OCI-LY7 (cell line): ENCODE results near the gene TMEM170B. TPM values are rescaled to one million over a fixed set of nuclear protein-coding genes. Genes with fewer than 3 reads are reported as not detected.

Experiments used
- BruUV-seq: library from RNA; stranded (reverse); fragments of 400-500 nt; replicated peaks from 2 replicates; lab custom pipeline; 2021; lab: Mats Ljungman, UMichigan
- CTCF ChIA-PET: fragments of 300-600 bp; sonication (Branson Sonifier 250); formaldehyde crosslinking; loops from one replicate; lab custom pipeline; 2022; ENCODE audit warnings: antibody characterized with exemption; ENCODE audit not compliant: unreplicated experiment; lab: Charles Lee
- POLR2A ChIA-PET: fragments of 300-600 bp; sonication (Branson Sonifier 250); formaldehyde crosslinking; loops from one replicate; lab custom pipeline; 2022; ENCODE audit warnings: antibody characterized with exemption; lab: Charles Lee
- DNase-seq: peaks from one replicate; pipeline ENCODE4 v3.0.0-alpha.2; 2015; ENCODE audit warnings: low spot score
- H2AFZ ChIP-seq: fragments of 200-600 bp; sonication (generic), shearing (Covaris generic); 2 replicates; pipeline ENCODE4 v1.6.1; 2014; ENCODE audit warnings: mild to moderate bottlenecking, antibody characterized with exemption, low read length, moderate library complexity
- H3K27ac ChIP-seq: fragments of 200-600 bp; sonication (generic); 2 replicates; pipeline ENCODE4 v1.5.1; 2014; ENCODE audit warnings: mixed run types, low read depth, mild to moderate bottlenecking, moderate library complexity, low read length, inconsistent platforms; ENCODE audit not compliant: poor library complexity, severe bottlenecking
- H3K36me3 ChIP-seq: fragments of 200-600 bp; sonication (generic); 2 replicates; pipeline ENCODE4 v1.6.1; 2014; ENCODE audit warnings: mild to moderate bottlenecking, antibody characterized with exemption, low read length, moderate library complexity, mixed read lengths; ENCODE audit not compliant: insufficient read depth
- H3K4me1 ChIP-seq: fragments of 200-600 bp; sonication (generic); 2 replicates; pipeline ENCODE4 v1.5.1; 2014; ENCODE audit warnings: mild to moderate bottlenecking, low read length; ENCODE audit not compliant: insufficient read depth, poor library complexity, severe bottlenecking
- H3K4me2 ChIP-seq: fragments of 200-600 bp; sonication (generic); 2 replicates; pipeline ENCODE4 v1.6.1; 2014; ENCODE audit warnings: mild to moderate bottlenecking, low read length
- H3K4me3 ChIP-seq: fragments of 200-600 bp; sonication (generic); 2 replicates; pipeline ENCODE4 v1.5.1; 2014; ENCODE audit warnings: mild to moderate bottlenecking, low read depth, low read length; ENCODE audit not compliant: poor library complexity, severe bottlenecking
- H3K79me2 ChIP-seq: fragments of 200-600 bp; sonication (generic); 2 replicates; pipeline ENCODE4 v1.6.1; 2016; ENCODE audit warnings: low read depth, mild to moderate bottlenecking, low read length, moderate library complexity, mixed read lengths; ENCODE audit not compliant: insufficient read depth
- H3K9me2 ChIP-seq: fragments of 200-600 bp; sonication (generic); 2 replicates; pipeline ENCODE4 v1.6.1; 2016; ENCODE audit warnings: mild to moderate bottlenecking, low read length, mixed read lengths; ENCODE audit not compliant: insufficient read depth
- H3K9me3 ChIP-seq: fragments of 200-600 bp; sonication (generic); 2 replicates; pipeline ENCODE4 v1.6.1; 2014; ENCODE audit warnings: mild to moderate bottlenecking, mixed run types, low read length, mixed read lengths
- H4K20me1 ChIP-seq: fragments of 200-600 bp; sonication (generic); 2 replicates; pipeline ENCODE4 v1.6.1; 2014; ENCODE audit warnings: mild to moderate bottlenecking, antibody characterized with exemption, low read length, moderate library complexity, mixed read lengths; ENCODE audit not compliant: insufficient read depth
- CTCF ChIP-seq: fragments of 200-600 bp; sonication (generic); conservative IDR thresholded peaks from 2 replicates; pipeline ENCODE4 v1.5.1; 2014; ENCODE audit warnings: mild to moderate bottlenecking, antibody characterized with exemption, low read length, moderate library complexity, mixed read lengths
- EZH2phosphoT487 ChIP-seq: fragments of 200-600 bp; sonication (generic); IDR thresholded peaks from 2 replicates; pipeline ENCODE4 v1.6.1; 2018; ENCODE audit warnings: low read depth, borderline replicate concordance, mild to moderate bottlenecking, mixed run types, antibody characterized with exemption, low read length, moderate library complexity, mixed read lengths
- intact Hi-C: fragments of 100-400 bp; cut with micrococcal nuclease; formaldehyde crosslinking; loops from one replicate; pipeline ENCODE4 v1.10.0; 2022; ENCODE audit not compliant: unreplicated experiment
- total RNA-seq, 2 experiments: library from RNA; depleted of rRNA in 1 of 2; stranded (reverse); fragments of >200 nt in 1 of 2; shearing (Covaris generic) in 1 of 2; gene quantifications; 2 replicates each; pipeline ENCODE4 v1.2.3, GENCODE V29; 2014 to 2022

Gene TMEM170B
- total RNA-seq, 2 experiments from 2014 or later: 4.1 to 5.6 TPM

GRCh38 chr6:11614534-11615213, 77.1 kb downstream of the TMEM170B start:
- Histone ChIP-seq H3K4me2 (no peak overlapping the region), H3K9me2 (no peaks in the 10 kb centered on the region), H3K36me3 (no peaks in the 10 kb centered on the region), H3K4me3 (no peak overlapping the region), H4K20me1 (no peaks in the 10 kb centered on the region), H3K4me1 (no peaks in the 10 kb centered on the region), H3K27ac (no peak overlapping the region), H3K79me2 (no peaks in the 10 kb centered on the region), H2AFZ (no peak overlapping the region), H3K9me3 (no peaks in the 10 kb centered on the region)
- TF ChIP-seq EZH2phosphoT487 (no peak), CTCF (no peak)
- POLR2A ChIA-PET: interaction anchor here (0.6 kb wide), 1 partner anchor 1102 kb away, joined by 3 read pairs; no protein-coding TSS in a partner anchor
- BruUV-seq: no TSS peak
- intact Hi-C loops: no loop called here
- DNase-seq: no peak
- CTCF ChIA-PET: no interaction called here

GRCh38 chr6:11615214-11615602, 77.7 kb downstream of the TMEM170B start:
- intact Hi-C loops: no loop called here
- H3K9me3 ChIP-seq: no peaks in the 10 kb centered on the region
- CTCF ChIA-PET: no interaction called here
- no peak for DNase-seq
- no peak overlapping the region for H3K4me3 ChIP-seq
- no peak overlapping the region for H3K27ac ChIP-seq
- no peak for TF ChIP-seq EZH2phosphoT487
- no peak for TF ChIP-seq CTCF
- H2AFZ ChIP-seq: no peak overlapping the region
- no peaks in the 10 kb centered on the region for H3K9me2 ChIP-seq
- BruUV-seq: no TSS peak
- no peak overlapping the region for H3K4me2 ChIP-seq
- H3K4me1 ChIP-seq: no peaks in the 10 kb centered on the region
- POLR2A ChIA-PET: no interaction called here
- no peaks in the 10 kb centered on the region for H3K36me3 ChIP-seq
- no peaks in the 10 kb centered on the region for H3K79me2 ChIP-seq
- H4K20me1 ChIP-seq: no peaks in the 10 kb centered on the region

GRCh38 chr6:11616200-11616611, 78.7 kb downstream of the TMEM170B start:
- Histone ChIP-seq H3K9me3 (no peaks in the 10 kb centered on the region), H2AFZ (no peak overlapping the region)
- CTCF ChIA-PET: interaction anchor here (0.6 kb wide), 1 partner anchor 40 kb away, joined by 3 read pairs; no protein-coding TSS in a partner anchor

More at GRCh38 chr6:11616200-11616611, 78.7 kb downstream of the TMEM170B start:
- TF ChIP-seq EZH2phosphoT487: no peak
- TF ChIP-seq CTCF: no peak
- POLR2A ChIA-PET: no interaction called here
- intact Hi-C loops: no loop called here
- no TSS peak for BruUV-seq
- no peak overlapping the region for H3K27ac ChIP-seq
- no peak for DNase-seq
- no peaks in the 10 kb centered on the region for H3K79me2 ChIP-seq
- H4K20me1 ChIP-seq: no peaks in the 10 kb centered on the region
- no peaks in the 10 kb centered on the region for H3K9me2 ChIP-seq
- no peak overlapping the region for H3K4me3 ChIP-seq
- H3K36me3 ChIP-seq: no peaks in the 10 kb centered on the region
- no peaks in the 10 kb centered on the region for H3K4me1 ChIP-seq
- H3K4me2 ChIP-seq: no peak overlapping the region
